Measurements from ENCODE around the gene CTIF. TPM values are rescaled to one million over a fixed set of nuclear protein-coding genes. Genes with fewer than 3 reads are reported as not detected.
"Not testable (repeated sequence)": the region's sequence is repeated elsewhere in the genome, so short reads cannot be mapped to it uniquely, and the experiment has no call there.

The CTIF gene
- polyA plus RNA-seq, 1 experiment, result 40.2 TPM

DNA sequence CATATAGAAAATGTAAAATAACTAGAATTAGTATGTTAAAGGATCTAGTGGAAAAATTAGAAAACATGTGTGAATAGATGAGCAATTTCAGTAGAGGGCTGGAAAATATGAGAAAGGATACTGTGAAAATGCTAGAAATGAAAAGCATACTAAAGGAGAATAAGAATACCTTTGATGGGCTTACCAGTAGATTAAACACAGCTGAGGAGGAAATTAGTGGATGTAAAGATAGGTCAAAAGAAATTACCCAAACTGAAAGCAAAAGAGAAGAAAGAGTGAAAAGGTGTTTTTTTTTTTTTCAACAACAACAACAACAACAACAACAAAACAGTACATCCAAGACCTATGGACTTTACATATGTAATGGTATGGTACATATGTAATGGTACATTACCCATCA lies 41.0 kb upstream of the CTIF start:
- CTCF ChIA-PET, result no interaction called here

DNA sequence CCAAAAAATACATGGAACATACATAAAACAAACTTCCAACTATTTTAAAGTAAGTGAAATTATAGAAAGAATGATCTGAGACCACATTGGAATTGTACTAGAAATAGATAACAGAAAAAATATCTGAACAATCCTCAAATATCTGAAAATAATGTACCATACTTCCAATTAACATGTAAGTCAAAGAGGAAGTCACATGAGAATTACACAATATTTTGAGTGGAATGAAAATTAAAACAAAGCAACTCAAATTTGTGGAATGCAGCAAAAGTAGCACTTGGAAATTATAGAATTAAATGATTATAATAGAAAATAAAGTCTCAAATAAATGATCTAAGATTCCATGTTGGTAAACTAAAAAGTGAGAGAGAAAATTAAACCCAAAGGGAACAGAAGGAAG lies 38.3 kb upstream of the CTIF start:
- Histone ChIP-seq H3K27ac (ENCODE audit: low read depth, low read length) (no peak overlapping the region), H3K9me3 (ENCODE audit: control insufficient read depth, insufficient read depth, low read length) (no peaks in the 10 kb centered on the region), H3K4me3 (ENCODE audit: low read depth, low read length) (no peak overlapping the region), H3K27me3 (ENCODE audit: control insufficient read depth, insufficient read depth, low read length) (no peaks in the 10 kb centered on the region)
- TF ChIP-seq, protein P1, sequence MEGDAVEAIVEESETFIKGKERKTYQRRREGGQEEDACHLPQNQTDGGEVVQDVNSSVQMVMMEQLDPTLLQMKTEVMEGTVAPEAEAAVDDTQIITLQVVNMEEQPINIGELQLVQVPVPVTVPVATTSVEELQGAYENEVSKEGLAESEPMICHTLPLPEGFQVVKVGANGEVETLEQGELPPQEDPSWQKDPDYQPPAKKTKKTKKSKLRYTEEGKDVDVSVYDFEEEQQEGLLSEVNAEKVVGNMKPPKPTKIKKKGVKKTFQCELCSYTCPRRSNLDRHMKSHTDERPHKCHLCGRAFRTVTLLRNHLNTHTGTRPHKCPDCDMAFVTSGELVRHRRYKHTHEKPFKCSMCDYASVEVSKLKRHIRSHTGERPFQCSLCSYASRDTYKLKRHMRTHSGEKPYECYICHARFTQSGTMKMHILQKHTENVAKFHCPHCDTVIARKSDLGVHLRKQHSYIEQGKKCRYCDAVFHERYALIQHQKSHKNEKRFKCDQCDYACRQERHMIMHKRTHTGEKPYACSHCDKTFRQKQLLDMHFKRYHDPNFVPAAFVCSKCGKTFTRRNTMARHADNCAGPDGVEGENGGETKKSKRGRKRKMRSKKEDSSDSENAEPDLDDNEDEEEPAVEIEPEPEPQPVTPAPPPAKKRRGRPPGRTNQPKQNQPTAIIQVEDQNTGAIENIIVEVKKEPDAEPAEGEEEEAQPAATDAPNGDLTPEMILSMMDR (IDR thresholded peaks at IDR 0.05; ENCODE audit: low read depth, low read length), result no peak
- DNase-seq (ENCODE audit: low read depth, low spot score), result no peak
- POLR2A ChIA-PET, result no interaction called here
- CTCF ChIA-PET, result no interaction called here

More for the DNA sequence above, 41.0 kb upstream of the CTIF start:
- Histone ChIP-seq H3K27me3 (ENCODE audit: control insufficient read depth, insufficient read depth, low read length) (no peaks in the 10 kb centered on the region), H3K4me3 (ENCODE audit: low read depth, low read length) (no peak overlapping the region), H3K9me3 (ENCODE audit: control insufficient read depth, insufficient read depth, low read length) (no peaks in the 10 kb centered on the region), H3K27ac (ENCODE audit: low read depth, low read length) (no peak overlapping the region)
- TF ChIP-seq, protein P1 (IDR thresholded peaks at IDR 0.05; ENCODE audit: low read depth, low read length), result no peak
- POLR2A ChIA-PET, result no interaction called here
- no peak for DNase-seq (ENCODE audit: low read depth, low spot score)

DNA sequence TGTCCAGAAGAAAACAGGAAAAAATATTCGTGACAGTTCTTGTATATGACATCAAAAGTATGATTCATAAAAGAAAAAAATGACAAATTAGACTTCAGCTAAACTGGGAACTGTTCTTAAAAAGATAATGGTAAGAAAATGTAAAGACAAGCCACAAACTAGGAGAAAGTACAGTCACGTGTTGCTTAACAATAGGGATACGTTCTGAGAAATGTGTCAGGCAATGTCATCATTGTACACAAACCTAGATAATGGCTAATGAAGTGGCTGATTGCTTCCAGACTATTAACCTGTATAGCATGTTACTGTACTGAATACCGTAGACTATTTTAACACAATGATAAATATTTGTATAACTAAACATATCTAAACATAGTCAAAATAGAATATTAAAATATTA lies 35.9 kb upstream of the CTIF start:
- ChIA-PET CTCF (no interaction called here), POLR2A (no interaction called here)
- Histone ChIP-seq H3K27ac (ENCODE audit: low read depth, low read length) (no peak overlapping the region), H3K27me3 (ENCODE audit: control insufficient read depth, insufficient read depth, low read length) (no peaks in the 10 kb centered on the region), H3K9me3 (ENCODE audit: control insufficient read depth, insufficient read depth, low read length) (no peaks in the 10 kb centered on the region), H3K4me3 (ENCODE audit: low read depth, low read length) (no peak overlapping the region)
- TF ChIP-seq, protein P1 (IDR thresholded peaks at IDR 0.05; ENCODE audit: low read depth, low read length), result no peak
- no peak for DNase-seq (ENCODE audit: low read depth, low spot score)

DNA sequence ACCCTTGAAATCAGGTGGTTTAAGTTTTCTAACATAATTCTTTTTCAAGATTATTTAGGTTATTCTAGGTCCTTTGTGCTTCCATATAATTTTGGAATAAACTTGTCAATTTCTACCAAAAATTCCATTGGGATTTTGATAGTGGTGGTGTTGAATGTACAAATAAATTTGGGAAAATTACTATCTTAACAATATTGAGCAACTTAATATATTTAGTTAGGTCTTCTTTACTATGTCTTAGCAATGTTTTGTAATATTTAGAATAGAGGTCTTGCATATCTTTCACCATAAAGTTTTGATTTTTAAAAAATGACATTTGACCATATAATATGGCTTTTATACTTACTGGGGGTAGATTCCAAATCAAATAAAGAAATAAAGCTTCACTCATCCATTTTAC lies 34.0 kb upstream of the CTIF start:
- TF ChIP-seq, protein P1 (IDR thresholded peaks at IDR 0.05; ENCODE audit: low read depth, low read length), result no peak
- ChIA-PET CTCF (no interaction called here), POLR2A (no interaction called here)

DNA sequence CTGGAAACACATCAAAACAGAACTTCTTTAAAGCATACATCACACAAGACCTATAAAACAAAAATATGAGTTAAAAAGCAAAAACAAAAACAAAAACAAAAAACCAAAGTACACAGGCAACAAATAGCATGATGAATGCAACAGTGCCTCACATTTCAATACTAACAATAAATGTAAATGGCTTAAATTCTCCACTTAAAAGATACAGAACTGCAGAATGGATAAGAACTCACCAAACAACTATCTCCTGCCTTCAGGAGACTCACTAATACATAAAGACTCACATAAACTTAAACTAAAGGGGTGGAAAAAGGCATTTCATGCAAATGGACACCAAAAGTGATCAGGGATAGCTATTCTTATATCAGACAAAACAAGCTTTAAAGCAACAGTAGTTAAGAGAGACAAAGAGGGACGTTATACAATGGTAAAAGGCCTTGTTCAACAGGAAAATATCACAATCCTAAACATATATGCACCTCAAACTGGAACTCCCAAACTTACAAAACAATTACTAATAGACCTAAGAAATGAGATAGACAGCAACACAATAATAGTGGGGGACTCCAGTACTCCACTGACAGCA lies 31.8 kb upstream of the CTIF start:
- H3K27me3 ChIP-seq (ENCODE audit: control insufficient read depth, insufficient read depth, low read length); H3K9me3 ChIP-seq (ENCODE audit: control insufficient read depth, insufficient read depth, low read length); DNase-seq (ENCODE audit: low read depth, low spot score); POLR2A ChIA-PET; H3K27ac ChIP-seq (ENCODE audit: low read depth, low read length); CTCF ChIA-PET; H3K4me3 ChIP-seq (ENCODE audit: low read depth, low read length): not testable (repeated sequence)

More for the DNA sequence above, 34.0 kb upstream of the CTIF start:
- no peak for DNase-seq (ENCODE audit: low read depth, low spot score)
- Histone ChIP-seq H3K27me3 (ENCODE audit: control insufficient read depth, insufficient read depth, low read length) (no peaks in the 10 kb centered on the region), H3K9me3 (ENCODE audit: control insufficient read depth, insufficient read depth, low read length) (no peaks in the 10 kb centered on the region), H3K27ac (ENCODE audit: low read depth, low read length) (no peak overlapping the region), H3K4me3 (ENCODE audit: low read depth, low read length) (no peak overlapping the region)

DNA sequence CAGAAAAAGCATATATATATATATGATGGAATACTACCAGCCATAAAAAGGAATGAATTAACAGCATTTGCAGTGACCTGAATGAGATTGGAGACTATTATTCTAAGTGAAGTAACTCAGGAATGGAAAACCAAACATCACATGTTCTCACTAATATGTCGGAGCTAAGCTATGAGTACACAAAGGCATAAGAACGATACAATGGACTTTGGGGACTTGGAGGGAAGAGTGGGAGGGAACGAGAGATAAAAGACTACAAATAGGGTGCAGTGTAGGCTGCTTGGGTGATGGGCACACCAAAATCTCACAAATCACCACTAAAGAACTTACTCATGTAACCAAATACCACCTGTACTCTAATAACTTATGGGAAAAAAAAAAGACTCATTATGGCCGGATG lies 26.3 kb upstream of the CTIF start:
- H3K27me3 ChIP-seq (ENCODE audit: control insufficient read depth, insufficient read depth, low read length); H3K9me3 ChIP-seq (ENCODE audit: control insufficient read depth, insufficient read depth, low read length); H3K27ac ChIP-seq (ENCODE audit: low read depth, low read length); DNase-seq (ENCODE audit: low read depth, low spot score); POLR2A ChIA-PET; H3K4me3 ChIP-seq (ENCODE audit: low read depth, low read length): not testable (repeated sequence)
- CTCF ChIA-PET, result interaction anchor here (1.2 kb wide), 1 partner anchor 37 kb away, joined by 5 read pairs; no protein-coding TSS in a partner anchor

All from AG04450 (cell line).